Esophagus (tissue), 2 donors: ENCODE results near the gene GIMAP1. TPM values are rescaled to one million over a fixed set of nuclear protein-coding genes. Genes with fewer than 3 reads are reported as not detected.

Source experiments
- H3K27ac ChIP-seq, 2 donors: one replicate each; pipeline ENCODE4 v1.5.1; 2013; ENCODE audit warnings: low read depth in 2 of 2, mild to moderate bottlenecking in 2 of 2, inconsistent platforms in 1 of 2, low read length in 1 of 2, moderate library complexity in 1 of 2
- H3K27me3 ChIP-seq, 2 donors: one replicate each; pipeline ENCODE4 v1.6.1; 2013; ENCODE audit warnings: low read length in 2 of 2, control low read depth in 1 of 2, mild to moderate bottlenecking in 1 of 2; ENCODE audit not compliant: insufficient read depth in 2 of 2, control insufficient read depth in 1 of 2
- H3K36me3 ChIP-seq, 2 donors: one replicate each; pipeline ENCODE4 v1.6.1; 2013; ENCODE audit warnings: low read length in 1 of 2; ENCODE audit not compliant: control insufficient read depth in 2 of 2, insufficient read depth in 2 of 2
- H3K4me1 ChIP-seq, 2 donors: one replicate each; pipeline ENCODE4 v1.6.1; 2013; ENCODE audit warnings: low read length in 1 of 2; ENCODE audit not compliant: control insufficient read depth in 2 of 2, insufficient read depth in 2 of 2
- H3K4me3 ChIP-seq, 2 donors: one replicate each; pipeline ENCODE4 v1.5.1; 2013; ENCODE audit warnings: low read length in 2 of 2, mild to moderate bottlenecking in 2 of 2, low read depth in 1 of 2, moderate library complexity in 1 of 2
- H3K9me3 ChIP-seq, 2 donors: one replicate each; pipeline ENCODE4 v1.6.1; 2013; ENCODE audit warnings: mild to moderate bottlenecking in 2 of 2, low read depth in 1 of 2, low read length in 1 of 2, moderate library complexity in 1 of 2; ENCODE audit not compliant: control insufficient read depth in 2 of 2, insufficient read depth in 1 of 2
- WGBS, 2 donors: extraction: QIAGEN DNeasy Blood & Tissue Kit; methylation state at CpG; one replicate each; pipeline ENCODE4 v1.1.7; 2013; 5-methylcytosine and 5-hydroxymethylcytosine counted together
- polyA plus RNA-seq, 2 donors: library from polyadenylated mRNA; stranded (reverse); fragments of 200-250 nt; gene quantifications; one replicate each; pipeline ENCODE4 v1.2.3, GENCODE V29; 2013
- donor health status: healthy with polysubstance abuse.
- donor health status: Bipolar disorder and iron deficiency.

The GIMAP1 gene
- polyA plus RNA-seq, 2 donors: 1.2 to 1.5 TPM

DNA sequence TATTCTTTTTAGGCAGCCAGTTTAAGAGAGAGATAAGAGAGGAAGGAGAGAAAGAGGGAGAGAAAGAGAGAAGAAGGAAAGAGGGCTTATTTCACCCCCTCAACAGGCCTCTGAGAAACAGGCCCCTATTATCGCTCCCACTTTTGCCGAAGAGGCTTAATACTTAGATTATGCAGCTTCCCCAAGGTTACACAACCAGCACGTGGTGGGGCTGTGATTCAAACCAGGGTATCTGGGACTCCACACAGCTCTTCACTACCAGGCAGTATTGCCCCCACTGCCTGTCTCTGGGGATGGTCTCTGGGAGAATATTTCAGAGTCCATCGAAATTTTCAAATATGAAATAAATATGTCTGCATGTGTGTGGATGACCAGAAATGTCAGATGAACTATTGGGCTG is 3.0 kb downstream of the GIMAP1 start:
- H3K36me3 ChIP-seq: peaks cover 0 to 6% of the 10 kb centered on the region in 2 donors
- H3K4me3 ChIP-seq: no peak overlapping the region
- WGBS, 2 donors: 76 to 79% methylated on average over 4 of the region's 4 CpGs
- no peak overlapping the region for H3K27ac ChIP-seq
- H3K27me3 ChIP-seq: no peaks in the 10 kb centered on the region
- H3K9me3 ChIP-seq: peaks cover 0 to 4% of the 10 kb centered on the region in 2 donors
- no peaks in the 10 kb centered on the region for H3K4me1 ChIP-seq

DNA sequence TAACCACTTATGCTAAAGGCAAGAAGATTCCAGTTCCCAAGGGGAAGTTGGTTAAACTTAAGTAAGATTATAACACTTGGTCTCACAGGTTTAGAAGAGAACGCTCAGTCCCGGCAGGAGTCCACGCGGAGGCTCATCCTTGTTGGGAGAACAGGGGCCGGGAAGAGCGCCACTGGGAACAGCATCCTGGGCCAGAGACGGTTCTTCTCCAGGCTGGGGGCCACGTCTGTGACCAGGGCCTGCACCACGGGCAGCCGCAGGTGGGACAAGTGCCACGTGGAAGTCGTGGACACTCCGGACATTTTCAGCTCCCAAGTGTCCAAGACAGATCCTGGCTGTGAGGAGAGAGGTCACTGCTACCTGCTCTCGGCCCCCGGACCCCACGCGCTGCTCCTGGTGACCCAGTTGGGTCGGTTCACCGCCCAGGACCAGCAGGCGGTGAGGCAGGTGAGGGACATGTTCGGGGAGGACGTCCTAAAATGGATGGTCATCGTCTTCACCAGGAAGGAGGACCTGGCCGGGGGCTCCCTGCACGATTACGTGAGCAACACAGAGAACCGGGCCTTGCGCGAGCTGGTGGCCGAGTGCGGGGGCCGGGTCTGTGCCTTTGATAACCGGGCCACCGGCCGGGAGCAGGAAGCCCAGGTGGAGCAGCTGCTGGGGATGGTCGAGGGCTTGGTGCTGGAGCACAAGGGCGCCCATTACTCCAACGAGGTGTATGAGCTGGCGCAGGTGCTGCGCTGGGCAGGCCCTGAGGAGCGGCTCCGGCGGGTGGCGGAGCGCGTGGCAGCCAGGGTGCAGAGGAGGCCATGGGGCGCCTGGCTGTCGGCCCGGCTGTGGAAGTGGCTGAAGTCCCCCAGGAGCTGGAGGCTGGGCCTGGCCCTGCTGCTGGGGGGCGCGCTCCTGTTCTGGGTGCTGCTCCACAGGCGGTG is 3.8 kb downstream of the GIMAP1 start:
- Histone ChIP-seq H3K9me3 (peaks cover 0 to 4% of the 10 kb centered on the region in 2 donors), H3K36me3 (peaks cover 0 to 6% of the 10 kb centered on the region in 2 donors), H3K4me1 (no peaks in the 10 kb centered on the region), H3K27ac (no peak overlapping the region), H3K4me3 (no peak overlapping the region), H3K27me3 (no peaks in the 10 kb centered on the region)
- WGBS, 2 donors: 92 to 95% methylated on average over 48 to 52 of the region's 52 CpGs

DNA sequence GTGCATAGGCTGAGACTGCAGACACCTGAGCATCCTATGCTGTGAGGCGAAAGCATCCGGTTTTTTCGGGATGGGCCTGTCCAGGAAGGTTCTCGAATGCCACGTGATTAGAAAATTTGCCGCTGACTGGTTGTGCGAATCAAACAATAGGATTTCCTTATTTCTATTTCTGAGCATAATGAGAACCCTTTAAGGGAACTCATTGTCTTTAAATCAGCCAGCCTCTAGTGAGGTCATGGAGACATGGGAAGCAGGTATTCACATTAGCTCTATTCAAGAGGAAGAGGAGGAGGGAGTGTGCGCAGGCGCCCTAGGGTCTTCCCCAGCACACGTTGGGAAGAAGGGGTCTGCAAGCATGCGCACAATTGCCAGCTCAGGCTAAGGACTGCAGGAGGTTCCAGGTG is 5.6 kb downstream of the GIMAP1 start:
- H3K4me1 ChIP-seq: no peaks in the 10 kb centered on the region
- peak overlapping the region in 1 of 2 donors; percentile 11 for H3K27ac ChIP-seq
- H3K4me3 ChIP-seq: no peak overlapping the region
- H3K9me3 ChIP-seq: peaks cover 0 to 6% of the 10 kb centered on the region in 2 donors
- no peaks in the 10 kb centered on the region for H3K27me3 ChIP-seq
- 79 to 81% methylated on average over 11 of the region's 11 CpGs for WGBS, 2 donors
- peaks cover 0 to 6% of the 10 kb centered on the region in 2 donors for H3K36me3 ChIP-seq

DNA sequence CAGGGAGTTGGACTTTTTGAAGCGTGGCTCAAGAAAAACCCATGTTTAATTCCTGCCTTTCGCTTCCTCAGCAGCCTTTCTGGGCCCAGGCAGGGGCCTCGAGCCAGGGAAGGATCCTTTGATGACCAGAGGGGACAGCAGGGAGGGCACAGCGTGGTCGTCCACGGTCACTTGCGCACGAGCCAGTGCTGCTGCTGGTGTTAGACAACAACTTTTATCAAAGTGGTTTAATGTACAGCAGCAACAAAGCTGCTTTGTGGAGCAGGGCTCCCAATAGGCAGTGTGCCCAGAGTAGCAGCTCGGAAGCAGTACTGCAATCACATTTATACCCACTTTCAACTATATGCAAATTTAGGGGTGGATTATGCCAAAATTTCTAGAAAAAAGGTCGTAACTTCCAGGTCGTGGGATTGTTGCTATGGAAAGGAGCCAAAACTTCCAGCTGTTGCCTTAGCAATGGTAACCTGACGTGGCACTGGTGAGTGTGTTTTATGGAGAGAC is 6.1 kb downstream of the GIMAP1 start:
- H3K27ac ChIP-seq: peak overlapping the region in 1 of 2 donors; percentile 11
- H3K27me3 ChIP-seq: no peaks in the 10 kb centered on the region
- 49 to 63% methylated on average over 12 of the region's 12 CpGs for WGBS, 2 donors
- no peak overlapping the region for H3K4me3 ChIP-seq
- H3K36me3 ChIP-seq: peaks cover 0 to 6% of the 10 kb centered on the region in 2 donors
- peaks cover 0 to 6% of the 10 kb centered on the region in 2 donors for H3K9me3 ChIP-seq
- no peaks in the 10 kb centered on the region for H3K4me1 ChIP-seq

DNA sequence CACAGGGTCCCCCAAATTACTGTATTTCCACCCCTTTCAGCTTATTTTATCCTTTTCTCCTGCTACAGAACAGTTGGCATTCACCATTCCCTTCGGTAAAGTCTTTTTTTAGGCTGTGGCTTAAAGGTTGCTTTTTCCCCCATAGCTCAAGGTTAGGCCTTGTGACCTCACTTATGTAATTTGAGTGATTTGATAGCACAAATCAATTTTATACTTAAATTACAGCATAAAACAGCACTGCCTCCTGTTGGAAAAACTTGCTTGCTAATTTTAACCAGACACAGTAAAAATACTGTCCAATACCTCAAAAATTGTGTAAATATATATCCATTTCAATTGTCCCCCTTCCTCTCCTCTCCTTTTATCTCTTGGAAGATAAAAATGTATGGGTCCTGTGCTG is 7.1 kb downstream of the GIMAP1 start:
- Histone ChIP-seq H3K4me3 (no peak overlapping the region), H3K9me3 (peaks cover 0 to 6% of the 10 kb centered on the region in 2 donors), H3K27ac (no peak overlapping the region), H3K27me3 (no peaks in the 10 kb centered on the region), H3K4me1 (no peaks in the 10 kb centered on the region), H3K36me3 (peaks cover 0 to 6% of the 10 kb centered on the region in 2 donors)
- WGBS, 2 donors: 64 to 69% methylated on average over 1 of the region's 1 CpG

DNA sequence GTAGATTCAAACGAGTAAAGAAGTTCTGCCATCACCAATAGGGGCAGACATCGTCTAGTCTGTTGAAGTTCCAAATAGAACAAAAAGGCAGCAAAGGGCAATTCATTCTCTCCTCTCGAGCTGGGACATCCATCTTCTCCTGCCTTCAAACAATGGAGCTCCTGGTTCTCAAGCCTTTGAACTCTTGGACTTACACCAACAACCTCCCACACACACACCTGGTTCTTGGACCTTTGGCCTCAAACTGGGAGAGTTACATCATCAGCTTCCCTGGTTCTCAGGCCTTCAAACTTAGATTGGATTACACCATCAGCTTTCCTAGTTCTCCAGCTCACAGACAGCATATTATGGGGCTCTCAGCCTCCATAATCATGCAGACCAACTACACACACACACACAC is 11.0 kb downstream of the GIMAP1 start:
- WGBS, 2 donors: 47 to 66% methylated on average over 3 of the region's 3 CpGs

DNA sequence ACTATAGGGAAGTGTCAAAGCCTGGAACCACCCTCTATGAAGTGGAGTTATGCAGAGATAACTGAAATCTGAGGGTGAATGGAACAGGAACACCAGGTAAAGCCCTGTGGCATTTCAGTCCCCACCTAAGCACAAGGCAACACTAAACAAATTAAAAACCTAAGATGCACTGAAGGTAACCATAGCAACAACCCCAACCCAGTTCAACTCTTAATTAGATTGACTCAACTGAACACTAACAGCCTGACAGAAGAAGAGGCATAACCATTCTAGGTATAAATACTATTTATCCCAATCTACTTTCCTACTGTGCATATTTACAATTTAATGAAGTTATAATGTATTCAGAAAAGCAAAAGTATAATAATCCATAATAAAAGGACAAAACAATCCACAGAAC is 11.6 kb downstream of the GIMAP1 start:
- Histone ChIP-seq H3K4me3 (no peak overlapping the region), H3K27me3 (no peaks in the 10 kb centered on the region), H3K36me3 (no peaks in the 10 kb centered on the region), H3K9me3 (peaks cover 0 to 2% of the 10 kb centered on the region in 2 donors), H3K4me1 (no peaks in the 10 kb centered on the region), H3K27ac (no peak overlapping the region)

More for the DNA sequence above, 11.0 kb downstream of the GIMAP1 start:
- H3K27ac ChIP-seq: no peak overlapping the region
- H3K4me3 ChIP-seq: no peak overlapping the region
- no peaks in the 10 kb centered on the region for H3K4me1 ChIP-seq
- no peaks in the 10 kb centered on the region for H3K27me3 ChIP-seq
- no peaks in the 10 kb centered on the region for H3K36me3 ChIP-seq
- H3K9me3 ChIP-seq: peaks cover 0 to 2% of the 10 kb centered on the region in 2 donors

DNA sequence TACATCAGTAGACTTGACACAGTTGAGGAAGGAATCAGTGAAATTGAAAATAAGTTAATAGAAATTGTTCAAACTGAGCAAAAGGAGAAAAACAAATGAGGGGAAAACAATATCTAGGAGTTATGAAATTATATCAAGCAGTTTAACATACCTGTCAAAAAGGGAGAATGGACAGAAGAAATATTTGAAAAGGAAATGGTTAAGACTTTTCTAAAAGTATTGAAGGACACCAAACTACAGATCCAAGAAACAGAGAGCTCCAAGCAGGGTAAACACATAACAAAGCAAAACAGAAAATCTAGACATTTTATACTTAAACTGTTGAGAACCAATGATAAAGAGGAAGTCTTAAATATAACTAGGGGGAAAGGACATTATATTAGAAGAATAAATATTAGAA is 12.2 kb downstream of the GIMAP1 start:
- peaks cover 0 to 2% of the 10 kb centered on the region in 2 donors for H3K9me3 ChIP-seq
- no peak overlapping the region for H3K27ac ChIP-seq

DNA sequence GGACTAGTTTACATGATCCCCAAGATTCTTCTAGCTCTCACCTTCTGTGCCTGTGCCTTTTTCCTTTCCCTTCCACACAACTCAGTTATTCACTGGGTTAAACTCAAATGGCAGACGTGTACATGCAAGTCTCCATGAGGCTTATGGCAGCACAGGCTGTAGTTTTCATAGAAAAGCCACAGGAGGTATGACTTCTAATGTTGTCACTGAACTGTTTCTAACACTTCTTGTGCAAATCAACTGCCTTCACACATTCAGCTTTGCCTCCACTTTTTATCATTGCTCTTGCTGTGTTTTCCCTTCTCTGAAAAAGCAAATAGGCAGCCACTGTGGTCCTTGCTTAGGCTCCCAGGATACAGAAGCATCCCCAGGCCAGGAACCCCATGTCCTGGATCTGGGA is 15.5 kb downstream of the GIMAP1 start:
- Histone ChIP-seq H3K27me3 (no peaks in the 10 kb centered on the region), H3K36me3 (no peaks in the 10 kb centered on the region), H3K4me1 (no peaks in the 10 kb centered on the region), H3K9me3 (no peaks in the 10 kb centered on the region), H3K27ac (no peak overlapping the region), H3K4me3 (no peak overlapping the region)
- WGBS, 2 donors: 30 to 47% methylated on average over 1 of the region's 1 CpG

More for the DNA sequence above, 12.2 kb downstream of the GIMAP1 start:
- no peaks in the 10 kb centered on the region for H3K4me1 ChIP-seq
- no peak overlapping the region for H3K4me3 ChIP-seq
- H3K36me3 ChIP-seq: no peaks in the 10 kb centered on the region
- no peaks in the 10 kb centered on the region for H3K27me3 ChIP-seq
